ENCODE results near the gene B3GAT1.
"Not testable (repeated sequence)": the region's sequence is repeated elsewhere in the genome, so short reads cannot be mapped to it uniquely, and the experiment has no call there.

B3GAT1 gene

DNA sequence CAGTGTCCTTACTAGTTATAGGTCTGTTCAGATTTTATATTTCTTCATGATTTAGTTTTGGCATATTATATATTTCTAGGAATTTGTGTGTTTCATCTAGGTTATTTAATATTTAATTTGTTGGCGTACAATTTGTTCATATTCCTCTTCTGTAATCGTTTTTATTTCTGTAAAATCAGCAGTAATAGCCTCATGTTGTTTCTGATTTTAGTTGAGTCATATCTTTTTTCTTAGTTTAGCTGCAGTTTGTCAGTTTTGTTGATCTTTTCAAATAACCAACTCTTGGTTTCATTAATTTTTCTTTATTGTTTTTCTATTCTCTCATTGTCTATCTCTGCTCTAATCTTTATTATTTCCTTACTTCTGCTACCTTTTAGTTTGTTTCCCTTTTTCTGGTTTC is 59.9 kb downstream of the B3GAT1 start:
- DNase-seq = no peak

DNA sequence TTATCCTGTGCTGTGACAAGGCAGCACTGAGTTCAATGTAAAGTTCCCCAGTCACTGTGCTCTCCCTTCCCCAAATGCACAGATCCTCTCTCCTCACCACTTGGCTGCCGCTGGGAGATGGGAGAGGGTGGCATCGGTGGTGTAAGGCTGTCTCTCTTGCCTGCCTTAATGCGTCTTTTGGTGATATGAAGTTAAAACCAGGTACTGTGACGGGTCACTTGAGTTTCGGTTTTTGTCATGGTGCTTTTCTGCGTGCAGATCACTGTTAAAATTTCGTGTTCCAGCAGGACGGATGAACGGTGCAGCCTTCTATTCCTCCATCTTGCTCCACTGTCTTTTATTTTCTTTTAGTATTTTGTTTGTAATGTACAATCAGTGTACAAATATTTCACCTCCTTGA is 61.7 kb downstream of the B3GAT1 start:
- no peak for DNase-seq

DNA sequence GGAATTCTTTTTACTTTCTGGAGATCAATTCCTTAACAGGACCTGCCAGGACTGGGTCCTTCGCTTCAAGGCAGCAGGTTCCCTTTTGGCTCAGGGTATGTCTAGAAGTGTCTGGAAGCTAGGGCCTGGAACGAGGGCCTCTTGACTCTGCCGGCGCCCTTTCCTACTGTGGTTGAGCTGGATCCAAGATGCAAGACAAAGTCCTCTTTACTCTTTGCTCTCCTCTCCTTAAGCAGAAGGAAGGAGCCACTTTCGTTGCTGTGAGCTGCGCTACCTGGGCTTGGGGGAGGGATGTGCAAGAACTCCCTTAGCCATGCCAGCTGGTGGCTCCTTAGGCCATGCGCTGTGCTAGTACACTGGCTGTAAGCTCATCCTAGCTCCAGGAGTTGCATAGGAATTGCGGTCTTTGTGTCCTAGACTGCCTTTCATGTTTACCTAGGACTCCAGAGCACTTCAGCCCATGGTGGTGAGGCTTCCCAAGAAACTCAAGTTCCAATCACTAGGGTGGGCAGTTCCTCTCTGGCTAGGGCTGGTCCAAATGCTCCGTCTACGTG is 62.2 kb downstream of the B3GAT1 start:
- no peak for DNase-seq

DNA sequence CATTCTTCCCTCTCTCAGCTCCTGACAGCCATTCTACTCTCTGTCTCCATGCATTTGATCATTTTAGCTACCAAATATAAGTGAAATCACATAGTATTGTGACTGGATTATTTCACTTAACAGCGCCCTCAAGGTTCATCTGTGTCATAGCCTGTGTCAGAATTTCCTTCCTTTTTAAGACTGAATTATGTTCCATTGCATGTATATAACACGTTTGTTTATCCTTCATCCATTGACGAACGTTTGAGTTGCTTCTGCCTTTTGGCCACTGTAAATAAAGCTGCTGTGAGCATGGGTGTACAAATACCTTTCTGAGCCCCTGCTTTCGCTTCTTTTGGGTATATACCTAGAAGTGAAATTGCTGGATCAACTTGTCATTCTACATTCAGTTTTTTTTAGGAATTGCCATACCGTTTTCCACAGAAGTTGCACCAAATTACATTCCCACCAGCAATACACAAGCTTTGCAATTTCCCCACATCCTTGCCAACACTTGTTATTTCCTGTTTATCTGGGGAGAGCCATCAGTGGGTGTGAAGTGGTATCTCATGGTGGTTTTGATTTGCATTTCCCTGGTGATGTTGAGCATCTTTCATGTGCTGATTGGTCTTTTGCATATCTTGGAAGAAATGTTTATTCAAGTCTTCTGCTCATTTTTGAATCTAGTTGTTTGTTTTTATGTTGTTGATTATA is 62.8 kb downstream of the B3GAT1 start:
- DNase-seq = no peak

DNA sequence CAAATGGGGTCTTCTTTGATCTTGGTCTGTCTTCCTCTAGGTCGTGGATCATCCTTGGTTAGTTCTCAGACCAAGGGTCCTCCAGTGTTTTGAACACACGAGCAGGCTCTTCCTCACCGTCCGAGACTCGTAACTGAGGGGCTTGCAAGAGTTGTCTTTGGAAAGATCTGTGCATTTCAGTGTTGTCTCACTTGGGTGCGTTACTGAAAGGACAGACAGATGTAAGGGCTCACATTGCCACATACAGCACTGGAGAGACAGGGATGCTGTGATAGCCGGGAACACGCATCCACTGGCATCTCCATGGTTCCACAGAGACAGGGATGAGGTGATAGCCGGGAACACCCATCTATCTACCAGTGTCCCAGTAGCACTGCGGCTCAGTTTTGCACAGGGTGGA is 64.6 kb downstream of the B3GAT1 start:
- no peak for DNase-seq

DNA sequence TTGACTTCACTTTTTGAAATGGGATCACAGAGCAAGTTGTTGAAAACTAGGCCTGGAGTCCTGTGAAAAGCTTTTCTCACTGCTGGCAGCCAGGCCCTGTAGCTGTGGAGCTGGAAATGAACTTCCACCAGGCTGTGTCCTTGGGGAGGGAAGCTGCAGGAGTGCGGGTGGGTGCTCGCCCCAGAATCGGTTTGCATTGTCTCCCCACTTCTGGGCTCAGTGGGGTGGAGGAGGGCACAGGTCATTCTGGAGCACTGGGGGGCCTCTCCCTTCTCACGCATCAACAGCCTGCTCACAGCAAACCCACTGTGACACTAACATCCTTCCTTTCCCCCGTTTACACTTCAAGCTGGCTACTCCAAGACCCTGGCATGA is 65.1 kb downstream of the B3GAT1 start:
- DNase-seq = no peak

DNA sequence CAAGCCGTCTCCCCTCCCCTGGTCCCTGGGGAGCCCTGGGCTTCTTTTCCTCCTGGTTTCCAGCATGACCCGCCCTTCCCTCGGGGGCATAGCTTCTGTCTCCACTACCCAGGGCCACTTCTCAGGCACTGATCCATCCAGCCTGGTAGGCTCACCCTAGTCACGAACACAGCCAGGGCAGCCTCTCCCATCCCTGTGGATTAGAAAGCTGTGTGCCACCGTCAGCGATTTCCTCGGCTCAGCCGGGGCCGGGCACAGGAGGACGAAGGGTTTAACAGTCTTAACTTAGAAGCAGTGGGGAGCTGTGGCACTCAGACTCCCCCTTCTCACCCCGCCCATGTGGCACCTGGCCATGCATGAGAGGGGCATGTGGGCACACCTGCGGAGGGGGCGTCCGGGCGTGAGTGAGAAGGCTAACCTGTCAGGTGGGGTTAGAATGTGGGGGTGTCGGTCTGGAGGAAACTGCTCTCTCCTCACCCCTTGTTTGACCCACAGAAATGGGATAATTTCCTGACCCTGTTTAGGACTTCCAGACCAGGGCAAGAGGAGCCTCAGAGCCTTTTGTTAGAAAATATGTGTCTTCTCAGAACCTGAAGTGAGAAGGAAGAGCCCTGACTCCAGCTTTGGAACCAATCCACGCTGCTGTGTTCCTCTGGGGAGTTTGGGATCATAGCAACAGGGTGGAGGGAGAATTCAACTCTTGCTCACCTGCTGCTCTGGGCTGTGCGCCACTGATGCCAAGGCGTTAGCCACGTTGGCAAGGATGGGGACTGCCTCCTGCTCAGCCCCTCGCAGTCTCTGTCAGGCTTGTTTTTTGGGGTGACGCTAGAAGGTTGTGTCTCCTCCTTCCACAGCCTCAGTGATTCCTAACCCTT is 65.7 kb downstream of the B3GAT1 start:
- no peak for DNase-seq

DNA sequence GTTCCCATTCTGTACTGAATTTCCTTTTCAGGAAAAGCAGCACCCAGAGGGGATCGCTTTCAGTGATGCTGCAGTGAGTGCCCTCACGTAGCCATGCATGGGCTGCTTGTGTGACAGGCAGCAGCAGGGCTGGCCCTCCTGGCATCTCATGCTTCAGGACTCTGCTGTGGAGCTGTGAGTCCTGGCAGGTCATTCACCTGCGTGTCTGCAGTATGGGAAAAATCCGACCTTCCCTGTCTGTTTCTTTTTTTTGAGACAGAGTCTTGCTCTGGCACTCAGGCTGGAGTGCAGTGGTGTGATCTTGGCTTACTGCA is 66.8 kb downstream of the B3GAT1 start:
- no peak for DNase-seq

DNA sequence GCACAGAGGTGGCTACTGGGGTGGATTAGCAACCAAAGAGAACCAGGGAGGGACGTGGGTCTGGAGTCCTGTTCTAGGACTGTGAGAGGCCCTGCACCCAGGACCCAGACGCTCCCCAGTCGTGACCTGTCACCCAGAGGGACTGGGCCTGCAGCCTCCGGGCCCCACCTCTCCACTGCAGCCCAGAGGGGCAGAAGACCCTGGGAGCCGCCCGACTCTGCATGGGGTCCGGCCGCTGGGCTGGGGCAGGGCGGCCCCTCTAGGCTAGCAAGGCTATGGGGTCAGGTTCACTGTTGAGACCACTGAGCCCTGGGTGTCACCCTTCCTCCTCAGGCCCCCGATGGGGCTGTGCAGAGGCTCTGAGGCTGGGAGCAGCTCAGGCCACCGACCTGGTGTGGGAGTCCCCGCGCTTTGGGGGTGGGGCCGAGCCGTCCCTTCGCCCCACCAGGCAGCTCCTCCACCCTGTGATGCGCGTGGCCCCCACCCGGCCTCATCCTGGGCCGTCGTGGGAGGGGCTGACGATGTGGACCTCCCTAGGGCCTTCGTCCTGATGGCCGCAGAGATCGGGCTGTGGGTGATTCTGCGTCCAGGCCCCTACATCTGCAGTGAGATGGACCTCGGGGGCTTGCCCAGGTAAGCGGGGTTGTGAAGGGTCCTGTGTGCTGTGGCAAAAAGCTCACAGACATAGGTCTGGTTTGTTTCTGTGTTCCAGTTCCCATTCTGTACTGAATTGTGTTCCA is 67.4 kb downstream of the B3GAT1 start:
- DNase-seq = not testable (repeated sequence)

DNA sequence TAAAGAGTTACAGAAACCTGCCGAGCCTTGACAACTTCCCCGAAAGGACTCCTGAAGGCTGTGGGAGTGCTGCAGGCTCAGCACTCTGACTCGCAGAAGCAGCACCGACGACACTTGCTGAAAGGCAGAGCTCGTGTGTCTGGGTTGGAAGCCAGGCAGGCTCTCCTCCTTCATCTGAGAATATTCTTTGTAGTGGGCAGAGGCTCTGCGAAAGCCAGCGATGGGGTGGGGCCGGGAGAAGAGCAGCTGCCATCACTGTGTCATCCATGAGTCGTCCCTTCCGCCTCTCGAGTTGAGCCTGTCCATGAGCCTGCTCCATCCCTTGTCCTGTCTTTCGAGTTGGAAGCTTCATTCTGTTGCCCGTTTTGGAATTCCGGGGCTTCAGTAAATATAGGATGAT is 68.4 kb downstream of the B3GAT1 start:
- DNase-seq = no peak

DNA sequence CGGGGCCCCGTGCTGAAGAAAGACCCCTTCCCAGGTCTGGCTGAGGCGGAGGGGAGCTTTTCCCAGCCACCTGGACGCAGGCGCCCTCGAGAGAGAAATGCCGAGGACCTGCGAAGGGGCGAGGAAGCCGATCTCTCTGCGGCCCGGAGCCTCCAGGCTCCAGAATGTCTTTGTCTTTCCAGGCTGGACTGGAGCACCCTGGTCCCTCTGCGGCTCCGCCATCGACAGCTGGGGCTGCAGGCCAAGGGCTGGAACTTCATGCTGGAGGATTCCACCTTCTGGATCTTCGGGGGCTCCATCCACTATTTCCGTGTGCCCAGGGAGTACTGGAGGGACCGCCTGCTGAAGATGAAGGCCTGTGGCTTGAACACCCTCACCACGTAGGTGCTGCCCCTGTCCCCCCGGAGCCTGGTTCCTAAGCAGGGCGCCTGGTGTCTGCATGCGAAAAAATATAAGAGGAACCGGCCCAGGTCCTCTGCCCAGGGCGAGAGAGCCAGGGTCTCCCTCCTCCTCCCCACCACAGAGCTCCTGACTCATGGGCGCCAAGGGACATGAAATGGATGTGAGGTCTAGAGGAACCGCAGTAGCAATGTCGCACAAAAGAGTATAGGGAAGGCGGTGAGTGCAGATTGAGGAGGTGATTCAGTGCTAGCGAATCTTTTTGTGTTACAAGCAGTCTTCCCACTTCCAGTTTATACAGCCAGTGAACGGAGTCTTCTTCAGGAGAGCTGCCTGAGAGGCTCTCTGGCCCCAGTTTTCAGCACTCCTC is 69.3 kb downstream of the B3GAT1 start:
- no peak for DNase-seq

DNA sequence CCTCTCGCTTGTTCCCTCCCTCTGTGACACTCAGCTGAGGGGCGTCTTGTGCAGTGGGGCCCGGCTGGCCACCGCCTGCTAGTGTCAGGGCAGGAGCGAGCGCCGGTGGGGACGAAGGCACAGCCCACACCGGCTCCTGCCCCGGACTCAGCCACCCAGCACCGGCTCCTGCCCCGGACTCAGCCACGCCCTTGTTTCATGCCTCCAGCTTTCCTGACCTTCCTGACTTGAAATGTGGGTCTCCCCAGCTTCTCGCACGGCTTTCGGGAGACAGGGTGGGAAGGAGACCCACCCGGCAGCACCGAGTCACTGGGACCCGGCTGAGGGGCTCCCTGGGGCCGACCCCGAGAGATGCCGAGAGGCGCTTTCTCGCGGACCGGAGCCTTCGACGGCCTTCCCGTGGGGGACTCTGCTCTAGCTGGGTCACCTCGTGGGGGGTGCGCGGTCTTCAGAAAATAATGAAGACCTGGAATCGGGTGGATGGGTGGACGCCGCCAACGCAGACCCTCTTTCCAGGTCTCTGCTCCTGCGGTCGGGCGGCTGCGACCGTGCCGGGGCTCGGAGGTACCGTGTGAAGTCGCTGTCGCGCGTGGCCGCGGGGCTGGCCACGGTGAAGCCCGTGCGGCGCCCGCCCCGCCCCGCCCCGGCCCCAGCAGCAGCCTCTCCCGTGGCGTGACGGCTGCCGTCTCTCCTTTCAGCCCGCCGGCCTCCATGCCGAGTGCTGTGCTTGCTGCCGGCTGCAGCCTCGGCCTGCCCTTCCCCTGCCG is 70.1 kb downstream of the B3GAT1 start:
- DNase-seq = no peak

DNA sequence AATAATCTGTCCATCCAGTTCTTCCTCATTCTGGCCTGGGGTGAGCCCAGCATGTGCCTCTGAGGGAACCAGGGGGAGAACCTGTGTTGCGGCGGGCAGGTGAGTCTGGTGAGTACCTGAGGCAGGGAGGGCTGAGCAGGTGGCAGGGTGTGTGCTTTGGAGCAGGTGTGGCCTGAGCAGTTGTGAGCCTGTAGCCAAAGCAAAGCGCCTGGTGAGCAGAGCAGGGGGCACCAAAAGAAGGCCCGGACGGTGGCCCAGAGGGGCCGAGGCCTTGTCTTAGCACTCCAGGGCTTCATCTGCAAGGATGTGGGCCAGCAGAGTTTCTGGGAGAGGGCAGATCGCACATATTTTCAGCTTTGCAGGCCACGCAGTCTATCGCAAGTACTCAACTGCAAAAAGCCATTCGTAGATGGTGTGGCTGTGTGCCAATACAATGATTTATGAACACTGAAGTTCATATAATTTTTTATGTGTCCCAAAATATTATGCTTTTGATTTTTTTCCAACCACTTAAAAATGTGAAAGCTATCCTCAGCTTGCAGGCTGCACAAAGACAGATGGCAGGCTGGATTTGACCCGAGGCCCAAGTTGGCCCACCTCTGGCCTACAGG is 71.6 kb downstream of the B3GAT1 start:
- DNase-seq = no peak

DNA sequence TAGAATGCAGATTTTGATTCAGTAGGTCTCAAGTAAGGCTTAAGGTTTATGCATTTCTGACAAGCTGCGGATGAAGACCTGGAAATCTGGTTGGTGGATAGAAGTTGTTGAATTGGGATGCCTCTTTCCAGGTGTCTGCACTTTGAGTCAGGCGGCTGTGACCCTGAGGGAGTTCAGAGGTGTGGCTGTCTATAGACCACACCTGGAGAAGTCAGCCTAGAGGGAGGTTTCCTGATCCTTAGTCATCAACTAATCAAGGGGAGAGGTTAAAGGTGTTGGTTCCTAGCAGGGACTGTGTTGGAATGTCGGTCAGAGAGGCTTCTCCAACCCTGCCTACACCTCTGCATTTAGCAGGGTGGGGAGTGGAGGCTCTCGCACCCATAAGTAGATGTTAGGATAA is 72.3 kb downstream of the B3GAT1 start:
- DNase-seq = no peak

DNA sequence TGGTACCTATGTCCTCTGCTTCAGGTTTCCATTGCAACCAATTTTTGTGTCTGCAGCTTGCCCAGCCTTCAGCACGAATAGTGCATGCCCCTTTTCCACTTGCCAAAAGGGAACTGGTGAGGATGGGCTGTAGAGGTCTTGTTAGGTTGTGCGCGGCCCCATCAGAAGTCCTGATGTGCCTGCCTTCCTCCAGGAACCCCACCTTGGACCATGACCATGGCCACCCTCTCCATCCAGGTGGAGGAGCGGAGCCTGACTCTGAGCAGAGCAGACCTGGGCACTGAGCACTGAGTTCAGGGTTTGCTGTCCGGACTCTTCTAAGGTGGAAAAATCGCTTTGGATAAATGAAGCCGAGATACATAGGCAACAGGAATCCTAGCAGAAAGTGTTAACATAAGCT is 73.4 kb downstream of the B3GAT1 start:
- DNase-seq = no peak

DNA sequence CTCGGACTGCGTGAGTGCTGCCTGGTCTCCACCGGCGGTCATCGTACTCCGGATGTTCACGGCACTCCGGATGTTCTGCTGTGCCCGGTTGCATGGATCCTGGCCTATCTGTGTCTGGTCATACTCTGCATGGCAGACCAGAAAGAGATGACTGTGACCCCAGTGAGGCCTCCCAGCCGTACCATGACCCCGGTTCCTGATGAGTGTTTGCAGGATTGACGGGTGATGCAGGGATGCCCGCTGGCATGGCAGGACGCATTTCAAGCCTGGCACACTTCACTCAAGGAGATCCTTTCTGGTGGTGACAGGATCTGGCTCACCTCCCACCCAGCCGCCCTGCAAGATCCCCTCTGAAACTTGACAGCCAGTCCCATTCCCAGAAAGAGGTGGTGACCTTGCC is 74.0 kb downstream of the B3GAT1 start:
- no peak for DNase-seq

DNA sequence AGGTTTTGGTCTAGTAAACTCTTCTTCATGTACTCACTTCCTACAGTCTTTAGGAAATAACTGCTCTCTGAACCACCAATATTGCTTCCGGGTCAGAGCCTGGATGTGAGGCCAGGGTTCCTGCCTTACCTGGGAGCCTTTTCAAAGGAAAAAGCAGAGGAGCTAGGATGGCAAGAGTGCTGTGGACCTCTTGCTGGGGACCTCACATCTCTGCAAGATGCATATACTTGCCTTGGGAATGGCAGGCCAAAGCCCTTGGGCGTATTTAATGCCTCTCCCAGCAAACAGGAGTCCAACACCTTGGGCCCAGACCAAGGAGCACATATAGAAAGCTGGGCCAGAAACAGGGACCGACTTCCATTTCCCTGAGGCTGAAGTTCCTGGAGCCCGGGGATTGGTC is 75.0 kb downstream of the B3GAT1 start:
- DNase-seq = no peak

DNA sequence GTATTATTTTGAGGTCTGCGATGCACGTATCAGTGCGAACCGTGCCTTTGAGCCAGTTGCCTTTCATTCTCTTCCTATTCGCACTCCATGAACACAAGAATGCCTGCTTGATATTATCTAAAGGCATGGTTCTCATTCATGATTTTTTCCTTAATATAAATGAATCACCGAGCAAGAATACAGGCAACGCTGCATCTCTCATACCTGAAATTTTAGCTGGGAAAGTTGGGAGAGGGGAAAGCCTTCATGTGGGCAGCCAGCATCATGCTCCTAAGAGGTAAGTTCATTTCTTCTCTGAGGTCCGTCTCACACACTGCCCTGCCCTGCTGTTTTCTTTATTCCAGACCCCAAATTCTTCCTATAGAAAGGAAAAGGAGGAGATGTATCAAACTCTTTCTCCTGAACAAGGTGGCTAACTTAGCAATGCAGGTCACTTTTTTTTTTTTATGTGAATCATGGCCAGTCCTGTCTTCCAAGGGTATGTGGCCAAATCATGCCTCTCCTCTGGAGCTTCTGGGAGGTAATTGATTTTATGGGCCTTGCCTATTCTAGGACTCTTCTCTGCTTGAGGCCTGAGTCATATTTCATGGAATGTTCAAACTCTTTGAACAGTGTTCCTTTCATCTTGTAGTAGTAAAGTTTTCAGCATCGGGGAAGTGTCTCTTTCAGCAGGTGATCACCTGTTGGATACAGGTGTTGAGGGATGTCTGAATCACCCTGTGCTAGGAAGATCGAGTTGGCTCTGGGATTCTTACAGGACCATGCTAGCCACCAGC is 77.1 kb downstream of the B3GAT1 start:
- no peak for DNase-seq

DNA sequence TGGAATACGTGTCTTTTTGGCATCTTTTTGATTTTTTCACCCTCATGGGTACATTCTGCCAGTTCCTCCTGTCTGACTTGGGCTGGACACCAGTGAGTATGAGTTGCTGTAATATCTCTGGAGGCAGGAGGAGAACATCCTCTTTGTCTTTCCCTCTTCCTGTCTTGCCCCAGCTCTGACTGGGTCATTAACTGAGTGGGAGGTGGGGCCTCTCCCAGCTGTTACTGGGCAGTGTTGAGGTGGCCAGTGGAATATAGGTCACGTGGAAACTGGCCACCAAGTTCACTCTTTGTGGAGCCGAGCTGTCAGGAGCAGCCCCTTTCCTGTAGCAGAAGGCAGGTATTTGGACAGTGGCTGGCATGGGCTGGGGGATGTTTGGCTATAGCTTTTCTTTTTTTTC is 78.1 kb downstream of the B3GAT1 start:
- no peak for DNase-seq

DNA sequence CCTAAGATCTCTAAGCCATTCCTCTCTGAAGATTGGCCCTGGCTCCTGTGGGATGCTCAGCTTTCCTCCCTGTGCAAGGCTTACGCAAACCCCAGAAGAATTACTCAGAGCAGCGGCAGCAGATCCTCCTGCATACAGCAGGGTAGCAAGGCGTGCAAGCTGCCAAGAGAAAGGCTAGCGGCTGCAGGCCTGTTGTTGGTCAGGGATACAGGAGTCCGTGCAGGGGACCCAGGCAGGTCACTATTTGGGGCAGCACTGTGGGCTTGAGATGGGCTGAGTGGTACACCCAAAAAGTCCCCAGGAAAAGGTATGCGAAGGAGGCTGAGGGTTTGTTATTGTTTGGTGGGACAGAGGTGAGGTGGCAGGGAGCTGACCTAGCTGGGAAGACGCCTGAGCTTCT is 78.7 kb downstream of the B3GAT1 start:
- DNase-seq = no peak

DNA sequence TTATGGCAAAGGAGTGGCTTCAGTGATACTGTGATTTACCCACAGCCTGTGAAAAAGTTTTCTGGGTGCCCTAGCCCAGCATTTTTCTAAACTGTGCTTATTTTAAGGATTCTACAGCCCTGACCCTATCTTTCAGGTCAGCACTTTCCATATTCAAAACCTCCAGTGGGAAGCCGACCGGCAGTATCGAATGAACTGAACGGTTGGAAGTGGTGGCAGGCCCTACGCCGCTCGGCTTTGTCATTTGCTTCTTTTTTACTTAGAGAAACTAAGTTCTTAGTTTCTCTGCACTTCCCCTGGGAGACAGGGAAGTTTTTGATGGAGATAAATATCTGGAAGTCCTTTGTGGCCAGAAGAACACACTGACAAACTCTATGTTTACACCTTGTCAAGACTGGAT is 79.3 kb downstream of the B3GAT1 start:
- DNase-seq = no peak

All from activated CD4-positive, alpha-beta T cell treated with anti-CD3 and anti-CD28 coated beads for 48 hours (primary cell).